GM18909 (cell line): ENCODE results near the gene CLIP2.
"Not testable (repeated sequence)": the region's sequence is repeated elsewhere in the genome, so short reads cannot be mapped to it uniquely, and the experiment has no call there.

Experiments
- ATAC-seq: cut with Tn5 transposase; IDR thresholded peaks from one replicate; pipeline ENCODE4 v1.9.1; 2021; ENCODE audit warnings: mild to moderate bottlenecking; ENCODE audit not compliant: unreplicated experiment, poor library complexity

The CLIP2 gene

GRCh38 chr7:74289018-74289658, at the start of gene CLIP2:
Gene CLIP2, plus strand, starts transcription at chr7:74289407. Its CDS starts 28,140 bp downstream, at chr7:74317547.
- peak; percentile 48 for ATAC-seq

GRCh38 chr7:74240482-74240881, 48.7 kb upstream of the CLIP2 start:
- ATAC-seq = no peak

- no peak for ATAC-seq
Observed at GRCh38 chr7:74242122-74242443, 47.1 kb upstream of the CLIP2 start.

- ATAC-seq = no peak
Observed at GRCh38 chr7:74246497-74246896, 42.7 kb upstream of the CLIP2 start.

GRCh38 chr7:74248156-74248555, 41.1 kb upstream of the CLIP2 start:
- no peak for ATAC-seq

GRCh38 chr7:74249058-74249457, 40.1 kb upstream of the CLIP2 start:
- ATAC-seq = not testable (repeated sequence)

GRCh38 chr7:74252893-74253292, 36.3 kb upstream of the CLIP2 start:
- no peak for ATAC-seq

GRCh38 chr7:74253331-74253730, 35.9 kb upstream of the CLIP2 start:
- ATAC-seq = no peak

GRCh38 chr7:74253835-74254128, 35.4 kb upstream of the CLIP2 start:
- ATAC-seq = peak; percentile 1

- peak; percentile 94 for ATAC-seq
Observed at GRCh38 chr7:74254129-74254857, 34.9 kb upstream of the CLIP2 start, which contains the start of gene RFC2. Gene RFC2, minus strand, starts transcription at chr7:74254399. Its CDS starts 16 bp downstream, at chr7:74254383.

GRCh38 chr7:74254858-74255379, 34.3 kb upstream of the CLIP2 start:
- ATAC-seq = no peak

GRCh38 chr7:74255461-74255860, 33.7 kb upstream of the CLIP2 start:
- ATAC-seq = not testable (repeated sequence)

- no peak for ATAC-seq
Observed at GRCh38 chr7:74256491-74257408, 32.5 kb upstream of the CLIP2 start.

- ATAC-seq = no peak
Observed at GRCh38 chr7:74258639-74259038, 30.6 kb upstream of the CLIP2 start.

- no peak for ATAC-seq
Observed at GRCh38 chr7:74262639-74263398, 26.4 kb upstream of the CLIP2 start.

- no peak for ATAC-seq
Observed at GRCh38 chr7:74263399-74264120, 25.6 kb upstream of the CLIP2 start.

GRCh38 chr7:74266191-74266963, 22.8 kb upstream of the CLIP2 start:
- no peak for ATAC-seq

GRCh38 chr7:74267756-74268565, 21.2 kb upstream of the CLIP2 start:
- no peak for ATAC-seq
